ENCODE measurements around the gene HSFX2.

GRCh38 chrX:149630681-149631233 is 35.6 kb upstream of the HSFX2 start:
- TF ChIP-seq, protein P1, sequence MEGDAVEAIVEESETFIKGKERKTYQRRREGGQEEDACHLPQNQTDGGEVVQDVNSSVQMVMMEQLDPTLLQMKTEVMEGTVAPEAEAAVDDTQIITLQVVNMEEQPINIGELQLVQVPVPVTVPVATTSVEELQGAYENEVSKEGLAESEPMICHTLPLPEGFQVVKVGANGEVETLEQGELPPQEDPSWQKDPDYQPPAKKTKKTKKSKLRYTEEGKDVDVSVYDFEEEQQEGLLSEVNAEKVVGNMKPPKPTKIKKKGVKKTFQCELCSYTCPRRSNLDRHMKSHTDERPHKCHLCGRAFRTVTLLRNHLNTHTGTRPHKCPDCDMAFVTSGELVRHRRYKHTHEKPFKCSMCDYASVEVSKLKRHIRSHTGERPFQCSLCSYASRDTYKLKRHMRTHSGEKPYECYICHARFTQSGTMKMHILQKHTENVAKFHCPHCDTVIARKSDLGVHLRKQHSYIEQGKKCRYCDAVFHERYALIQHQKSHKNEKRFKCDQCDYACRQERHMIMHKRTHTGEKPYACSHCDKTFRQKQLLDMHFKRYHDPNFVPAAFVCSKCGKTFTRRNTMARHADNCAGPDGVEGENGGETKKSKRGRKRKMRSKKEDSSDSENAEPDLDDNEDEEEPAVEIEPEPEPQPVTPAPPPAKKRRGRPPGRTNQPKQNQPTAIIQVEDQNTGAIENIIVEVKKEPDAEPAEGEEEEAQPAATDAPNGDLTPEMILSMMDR (IDR thresholded peaks at IDR 0.05) = no peak
- TF ChIP-seq EZH2phosphoT487 (IDR thresholded peaks at IDR 0.05) (no peak), EZH2 (IDR thresholded peaks at IDR 0.05) (no peak)

Measured in neural progenitor cell (in vitro differentiated cells).